Naive thymus-derived CD4-positive, alpha-beta T cell (primary cell): ENCODE results near the gene GP2. TPM values are rescaled to one million over a fixed set of nuclear protein-coding genes. Genes with fewer than 3 reads are reported as not detected.

Experiments
- ATAC-seq: fragments of 150-1000 bp; cut with Tn5 transposase; 2 replicates; pipeline ENCODE4 v1.10.0; 2021; ENCODE audit warnings: mild to moderate bottlenecking, moderate library complexity
- CTCF ChIA-PET: fragments of 350-600 bp; sonication (Branson Sonifier 250); formaldehyde crosslinking; loops from one replicate; lab custom pipeline; 2021; ENCODE audit warnings: antibody characterized with exemption; lab: Charles Lee
- POLR2A ChIA-PET: fragments of 350-600 bp; sonication (Branson Sonifier 250); formaldehyde crosslinking; loops from one replicate; lab custom pipeline; 2021; ENCODE audit warnings: antibody characterized with exemption, inconsistent platforms; lab: Charles Lee
- DNase-seq, 9 donors: peaks; one replicate each; pipeline versions ENCODE4 v3.0.0 to v3.0.0-alpha.2; 2020 to 2022; ENCODE audit warnings: mixed read lengths in 1 of 9
- H3K27ac ChIP-seq: one replicate; pipeline ENCODE4 v1.7.0; 2013; ENCODE audit warnings: mild to moderate bottlenecking, low read depth, low read length, moderate library complexity
- H3K27me3 ChIP-seq, 2 donors: one replicate each; pipeline ENCODE4 v1.7.0; 2013; ENCODE audit warnings: low read length in 2 of 2, mild to moderate bottlenecking in 2 of 2, moderate library complexity in 2 of 2; ENCODE audit not compliant: control insufficient read depth in 2 of 2, insufficient read depth in 2 of 2
- H3K36me3 ChIP-seq, 3 experiments: 1 replicate in 2 of 3; 2 replicates in 1 of 3; pipeline ENCODE4 v1.7.0; 2013; ENCODE audit warnings: low read length in 3 of 3, mild to moderate bottlenecking in 3 of 3, moderate library complexity in 1 of 3; ENCODE audit not compliant: insufficient read depth in 3 of 3, control insufficient read depth in 2 of 3
- H3K4me1 ChIP-seq, 2 donors: one replicate each; pipeline ENCODE4 v1.7.0; 2013; ENCODE audit warnings: low read length in 2 of 2, mild to moderate bottlenecking in 2 of 2, moderate library complexity in 1 of 2; ENCODE audit not compliant: control insufficient read depth in 2 of 2, insufficient read depth in 2 of 2
- H3K4me3 ChIP-seq: 2 replicates; pipeline ENCODE4 v1.7.0; 2013; ENCODE audit warnings: mild to moderate bottlenecking, low read length
- H3K9me3 ChIP-seq, 3 experiments: 1 replicate in 2 of 3; 2 replicates in 1 of 3; pipeline ENCODE4 v1.7.0; 2013; ENCODE audit warnings: low read length in 3 of 3; ENCODE audit not compliant: control insufficient read depth in 2 of 3
- H3K27ac Mint-ChIP-seq, 9 donors: one replicate each; pipeline ENCODE4 v1.8.0; 2020 to 2022; ENCODE audit warnings: mixed read lengths in 9 of 9, mild to moderate bottlenecking in 8 of 9, moderate library complexity in 5 of 9, inconsistent platforms in 2 of 9
- H3K27me3 Mint-ChIP-seq, 5 donors: one replicate each; pipeline ENCODE4 v1.8.0; 2021 to 2022; ENCODE audit warnings: mixed read lengths in 5 of 5, mild to moderate bottlenecking in 1 of 5
- H3K36me3 Mint-ChIP-seq, 5 donors: one replicate each; pipeline ENCODE4 v1.8.0; 2020 to 2022; ENCODE audit warnings: mixed read lengths in 5 of 5, mild to moderate bottlenecking in 3 of 5, inconsistent platforms in 1 of 5
- H3K4me1 Mint-ChIP-seq, 7 donors: one replicate each; pipeline ENCODE4 v1.8.0; 2020 to 2022; ENCODE audit warnings: mixed read lengths in 7 of 7, mild to moderate bottlenecking in 3 of 7, inconsistent platforms in 1 of 7
- H3K4me3 Mint-ChIP-seq, 10 donors: one replicate each; pipeline ENCODE4 v1.8.0; 2020 to 2022; ENCODE audit warnings: mild to moderate bottlenecking in 10 of 10, mixed read lengths in 10 of 10, moderate library complexity in 6 of 10, inconsistent platforms in 2 of 10
- H3K9me3 Mint-ChIP-seq, 11 donors: one replicate each; pipeline ENCODE4 v1.8.0; 2020 to 2022; ENCODE audit warnings: mixed read lengths in 11 of 11, mild to moderate bottlenecking in 4 of 11, inconsistent platforms in 1 of 11, moderate library complexity in 1 of 11
- intact Hi-C, 2 donors: fragments of 100-400 bp; cut with micrococcal nuclease; formaldehyde crosslinking; loops; one replicate each; pipeline ENCODE4 v1.15.1; 2023
- polyA plus RNA-seq, 2 donors: library from polyadenylated mRNA; unstranded; fragments of 300-500 nt; fragmentation: Illumina TruSeq; gene quantifications; one replicate each; pipeline ENCODE4 v1.2.3, GENCODE V29; 2021
- total RNA-seq, 6 experiments: library from RNA in 5 of 6; stranded (reverse) in 5 of 6; gene quantifications; 1 replicate in 5 of 6; 2 replicates in 1 of 6; pipeline ENCODE4 v1.2.3 and lab custom pipeline; 2021 to 2026

The GP2 gene
- total and polyA plus RNA-seq, 7 experiments from 2014 or later = not detected

- no peak overlapping the region for H3K27ac Mint-ChIP-seq
- no peak overlapping the region for H3K4me3 Mint-ChIP-seq
- H3K36me3 Mint-ChIP-seq = no peaks in the 10 kb centered on the region
- Histone ChIP-seq H3K27ac (no peak overlapping the region), H3K36me3 (no peaks in the 10 kb centered on the region), H3K4me1 (no peaks in the 10 kb centered on the region), H3K9me3 (no peaks in the 10 kb centered on the region), H3K4me3 (no peak overlapping the region), H3K27me3 (no peaks in the 10 kb centered on the region)
- peaks cover 0 to 41% (median 32%) of the 10 kb centered on the region in 5 donors for H3K27me3 Mint-ChIP-seq
- intact Hi-C loops = loop anchor here in 1 of 2 donors (5.0 kb wide), 1 partner anchor 745 kb away; the partner anchor contains the start of gene VPS35L
- CTCF ChIA-PET = no interaction called here
- DNase-seq = no peak
- POLR2A ChIA-PET = no interaction called here
- H3K4me1 Mint-ChIP-seq = no peaks in the 10 kb centered on the region
- no peak for ATAC-seq
- H3K9me3 Mint-ChIP-seq = peaks cover 0 to 7% (median 0%) of the 10 kb centered on the region in 11 donors
Observed at GRCh38 chr16:20302389-20302788, 24.9 kb downstream of the GP2 start.

- Histone ChIP-seq H3K4me3 (no peak overlapping the region), H3K27ac (no peak overlapping the region), H3K27me3 (no peaks in the 10 kb centered on the region), H3K4me1 (no peaks in the 10 kb centered on the region), H3K9me3 (no peaks in the 10 kb centered on the region), H3K36me3 (no peaks in the 10 kb centered on the region)
- no peak for ATAC-seq
- ChIA-PET CTCF (no interaction called here), POLR2A (no interaction called here)
- peaks cover 0 to 44% (median 31%) of the 10 kb centered on the region in 5 donors for H3K27me3 Mint-ChIP-seq
- H3K4me3 Mint-ChIP-seq = no peak overlapping the region
- intact Hi-C loops = loop anchor here in 1 of 2 donors (5.0 kb wide), 1 partner anchor 745 kb away; the partner anchor contains the start of gene VPS35L
- no peak for DNase-seq
- H3K9me3 Mint-ChIP-seq = peaks cover 0 to 7% (median 0%) of the 10 kb centered on the region in 11 donors
- H3K4me1 Mint-ChIP-seq = no peaks in the 10 kb centered on the region
- no peak overlapping the region for H3K27ac Mint-ChIP-seq
- no peaks in the 10 kb centered on the region for H3K36me3 Mint-ChIP-seq
Observed at GRCh38 chr16:20301840-20302239, 25.5 kb downstream of the GP2 start.

GRCh38 chr16:20300312-20301097 is 26.8 kb downstream of the GP2 start:
- DNase-seq (peak in 6 of 9 donors; percentile 3 to 33 (median 6)), ATAC-seq (peak; percentile 47)
- no peak overlapping the region for H3K27ac Mint-ChIP-seq
- H3K36me3 ChIP-seq = no peaks in the 10 kb centered on the region
- intact Hi-C loops = loop anchor here (1.0 to 5.0 kb wide), 2 partner anchors 393 to 743 kb away; partner anchors contain the start of gene VPS35L (in 1 of the 2)
- ChIA-PET POLR2A (no interaction called here), CTCF (interaction anchor here (0.9 kb wide), 1 partner anchor 11 kb away, joined by 3 read pairs; no protein-coding TSS in a partner anchor)
- H3K27me3 Mint-ChIP-seq = peaks cover 0 to 38% (median 22%) of the 10 kb centered on the region in 5 donors
- no peaks in the 10 kb centered on the region for H3K36me3 Mint-ChIP-seq
- no peak overlapping the region for H3K27ac ChIP-seq
- H3K27me3 ChIP-seq = no peaks in the 10 kb centered on the region
- peaks cover 0 to 6% (median 0%) of the 10 kb centered on the region in 11 donors for H3K9me3 Mint-ChIP-seq
- H3K4me3 Mint-ChIP-seq = no peak overlapping the region
- H3K4me1 Mint-ChIP-seq = no peaks in the 10 kb centered on the region
- H3K9me3 ChIP-seq = no peaks in the 10 kb centered on the region
- no peak overlapping the region for H3K4me3 ChIP-seq
- H3K4me1 ChIP-seq = no peaks in the 10 kb centered on the region

- Histone ChIP-seq H3K27me3 (no peaks in the 10 kb centered on the region), H3K4me1 (no peaks in the 10 kb centered on the region), H3K4me3 (no peak overlapping the region), H3K27ac (no peak overlapping the region), H3K9me3 (no peaks in the 10 kb centered on the region), H3K36me3 (no peaks in the 10 kb centered on the region)
- Mint-ChIP-seq H3K9me3 (peaks cover 0 to 6% (median 0%) of the 10 kb centered on the region in 11 donors), H3K36me3 (no peaks in the 10 kb centered on the region), H3K4me3 (no peak overlapping the region), H3K27me3 (peaks cover 0 to 30% (median 22%) of the 10 kb centered on the region in 5 donors), H3K27ac (no peak overlapping the region), H3K4me1 (no peaks in the 10 kb centered on the region)
- POLR2A ChIA-PET = no interaction called here
- DNase-seq = no peak
- ATAC-seq = no peak
- intact Hi-C loops = no loop called here
- CTCF ChIA-PET = no interaction called here
Observed at GRCh38 chr16:20298452-20298851, 28.9 kb downstream of the GP2 start.

- H3K9me3 Mint-ChIP-seq = peaks cover 0 to 2% (median 0%) of the 10 kb centered on the region in 11 donors
- no peaks in the 10 kb centered on the region for H3K36me3 ChIP-seq
- no peaks in the 10 kb centered on the region for H3K27me3 ChIP-seq
- no peaks in the 10 kb centered on the region for H3K4me1 ChIP-seq
- ChIA-PET CTCF (no interaction called here), POLR2A (no interaction called here)
- no peaks in the 10 kb centered on the region for H3K9me3 ChIP-seq
- no peaks in the 10 kb centered on the region for H3K4me1 Mint-ChIP-seq
- no peak overlapping the region for H3K4me3 Mint-ChIP-seq
- intact Hi-C loops = no loop called here
- H3K4me3 ChIP-seq = no peak overlapping the region
- H3K36me3 Mint-ChIP-seq = no peaks in the 10 kb centered on the region
- no peak overlapping the region for H3K27ac ChIP-seq
- H3K27me3 Mint-ChIP-seq = peaks cover 0 to 35% (median 0%) of the 10 kb centered on the region in 5 donors
- H3K27ac Mint-ChIP-seq = no peak overlapping the region
- ATAC-seq (no peak), DNase-seq (no peak)
Observed at GRCh38 chr16:20291208-20292206, 35.8 kb downstream of the GP2 start.

- ChIA-PET CTCF (interaction anchor here (0.5 kb wide), 1 partner anchor 10 kb away, joined by 3 read pairs; no protein-coding TSS in a partner anchor), POLR2A (no interaction called here)
- Histone ChIP-seq H3K9me3 (no peaks in the 10 kb centered on the region), H3K4me3 (no peak overlapping the region), H3K27me3 (no peaks in the 10 kb centered on the region), H3K36me3 (no peaks in the 10 kb centered on the region), H3K27ac (no peak overlapping the region), H3K4me1 (no peaks in the 10 kb centered on the region)
- Mint-ChIP-seq H3K4me1 (no peaks in the 10 kb centered on the region), H3K9me3 (peaks cover 0 to 2% (median 0%) of the 10 kb centered on the region in 11 donors), H3K27ac (no peak overlapping the region), H3K27me3 (peaks cover 0 to 35% (median 0%) of the 10 kb centered on the region in 5 donors), H3K4me3 (no peak overlapping the region), H3K36me3 (no peaks in the 10 kb centered on the region)
- ATAC-seq (no peak), DNase-seq (no peak)
- intact Hi-C loops = no loop called here
Observed at GRCh38 chr16:20289571-20289970, 37.7 kb downstream of the GP2 start.
